Small intestine (tissue), 7 donors: ENCODE data around the gene LLGL2. TPM values are rescaled to one million over a fixed set of nuclear protein-coding genes. Genes with fewer than 3 reads are reported as not detected.

Experiments
- DNase-seq, 2 donors: peaks; one replicate each; pipeline versions ENCODE4 v3.0.0 to v3.0.0-alpha.2; 2013
- FAIRE-seq: peaks from 2 replicates; lab custom pipeline; 2012; peaks lifted over from hg19 to GRCh38; lab: Jason Lieb, UNC
- H3K27ac ChIP-seq, 3 donors: one replicate each; pipeline ENCODE4 v1.5.1; 2013; ENCODE audit warnings: low read length in 2 of 3, mild to moderate bottlenecking in 2 of 3, control low read depth in 1 of 3, inconsistent platforms in 1 of 3, low read depth in 1 of 3, moderate library complexity in 1 of 3
- H3K27me3 ChIP-seq, 3 donors: one replicate each; pipeline ENCODE4 v1.6.1; 2013; ENCODE audit warnings: low read length in 3 of 3, inconsistent platforms in 1 of 3; ENCODE audit not compliant: control insufficient read depth in 3 of 3, insufficient read depth in 3 of 3
- H3K36me3 ChIP-seq, 3 donors: one replicate each; pipeline ENCODE4 v1.6.1; 2013; ENCODE audit warnings: low read length in 3 of 3, inconsistent platforms in 1 of 3, low read depth in 1 of 3, mild to moderate bottlenecking in 1 of 3, moderate library complexity in 1 of 3; ENCODE audit not compliant: control insufficient read depth in 3 of 3, insufficient read depth in 2 of 3
- H3K4me1 ChIP-seq, 3 donors: one replicate each; pipeline ENCODE4 v1.6.1; 2013; ENCODE audit warnings: low read length in 2 of 3, inconsistent platforms in 1 of 3, low read depth in 1 of 3, mild to moderate bottlenecking in 1 of 3, moderate library complexity in 1 of 3; ENCODE audit not compliant: control insufficient read depth in 3 of 3, insufficient read depth in 2 of 3
- H3K4me3 ChIP-seq, 3 donors: one replicate each; pipeline ENCODE4 v1.5.1; 2013; ENCODE audit warnings: low read length in 3 of 3, control low read depth in 1 of 3, inconsistent platforms in 1 of 3, low read depth in 1 of 3, mild to moderate bottlenecking in 1 of 3, moderate library complexity in 1 of 3
- H3K9me3 ChIP-seq, 2 donors: one replicate each; pipeline ENCODE4 v1.6.1; 2013; ENCODE audit warnings: low read depth in 1 of 2, low read length in 1 of 2; ENCODE audit not compliant: control insufficient read depth in 2 of 2, insufficient read depth in 1 of 2
- WGBS, 3 donors: extraction: QIAGEN DNeasy Blood & Tissue Kit; methylation state at CpG; one replicate each; pipeline ENCODE4 v1.1.7; 2013; 5-methylcytosine and 5-hydroxymethylcytosine counted together
- polyA plus RNA-seq, 4 donors: library from polyadenylated mRNA; stranded (reverse) in 3 of 4; unstranded in 1 of 4; fragments of 200-250 nt in 3 of 4; fragments of 120-200 nt in 1 of 4; gene quantifications; one replicate each; pipeline versions ENCODE4 v1.2.1 to v1.2.3, GENCODE V29; 2013
- donor health status: healthy with polysubstance abuse.
- donor health status: control.
- donor health status: control.
- donor health status: Bipolar disorder and iron deficiency.
- donor health status: healthy.

Gene LLGL2
- polyA plus RNA-seq, 4 donors, result 140 to 365 (median 244) TPM

DNA sequence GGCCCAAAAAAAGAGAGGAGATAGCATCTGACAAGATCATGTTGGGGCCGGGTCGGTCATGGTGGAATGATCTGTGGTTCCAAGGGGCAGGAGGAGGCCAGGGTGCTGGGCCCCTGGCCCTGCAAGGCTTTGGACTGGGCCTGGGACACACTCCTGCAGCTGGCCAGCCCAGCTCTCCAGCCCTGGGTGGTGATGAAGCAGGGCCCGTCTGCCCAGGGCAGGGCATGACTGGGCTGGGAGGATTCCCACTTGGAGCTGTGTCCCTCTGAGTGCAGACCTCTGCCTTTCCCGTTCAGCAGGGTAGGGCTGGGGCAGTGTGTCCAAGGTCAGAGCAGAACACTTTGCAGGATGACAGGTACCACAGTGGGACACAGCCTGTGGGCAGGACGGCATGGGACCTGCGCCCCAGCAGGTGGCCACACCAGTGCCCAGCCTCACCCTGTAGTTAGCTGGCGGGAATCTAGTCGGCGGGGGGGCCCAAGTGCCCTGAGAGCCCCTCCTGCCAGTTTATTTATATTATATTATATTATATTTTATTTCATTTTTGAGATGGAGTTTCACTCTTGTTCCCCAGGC is 34.5 kb downstream of the LLGL2 start:
- DNase-seq (no peak), FAIRE-seq (no peak)
- Histone ChIP-seq H3K4me1 (peaks cover 0 to 35% (median 6%) of the 10 kb centered on the region in 3 donors), H3K27ac (no peak overlapping the region), H3K27me3 (no peaks in the 10 kb centered on the region), H3K9me3 (no peaks in the 10 kb centered on the region), H3K4me3 (no peak overlapping the region), H3K36me3 (peaks cover 0 to 89% (median 26%) of the 10 kb centered on the region in 3 donors)
- WGBS, 3 donors, result 79 to 86% (median 80%) methylated on average over 9 of the region's 9 CpGs

DNA sequence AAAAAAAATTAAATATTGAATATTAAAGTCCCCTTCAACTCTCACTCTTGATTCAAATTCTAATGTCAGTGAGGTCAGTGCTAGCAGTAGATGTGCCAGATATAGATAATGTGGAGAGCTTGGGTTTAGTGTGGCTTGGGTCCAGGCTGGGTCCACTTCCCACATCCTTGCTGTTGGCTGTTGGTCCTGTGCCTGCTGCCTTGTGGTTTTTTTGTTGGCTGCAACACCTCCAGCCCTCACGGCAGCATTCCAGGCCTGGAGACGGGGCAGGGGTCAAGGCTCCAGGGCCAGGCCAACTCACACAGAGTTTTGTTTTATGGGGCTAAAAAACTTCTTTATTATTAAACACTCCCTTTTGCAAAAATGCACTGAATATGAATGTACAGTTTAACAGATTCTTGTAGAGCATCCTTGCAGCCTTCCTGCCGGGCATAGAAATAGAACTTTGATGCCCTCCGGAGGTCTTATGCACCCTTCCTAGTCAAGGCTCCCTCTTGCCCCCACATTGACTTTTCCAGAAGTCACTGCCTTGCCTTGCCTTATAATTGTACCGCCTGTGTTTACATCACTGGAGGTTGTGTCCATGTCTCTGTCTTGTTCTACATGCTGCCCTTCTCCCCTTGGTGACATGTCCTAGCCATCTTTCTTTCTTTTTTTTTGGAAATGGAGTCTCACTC is 36.6 kb downstream of the LLGL2 start:
- H3K9me3 ChIP-seq, result no peaks in the 10 kb centered on the region
- no peak for DNase-seq
- no peak for FAIRE-seq
- H3K36me3 ChIP-seq, result peaks cover 0 to 94% (median 36%) of the 10 kb centered on the region in 3 donors
- peaks cover 0 to 16% (median 4%) of the 10 kb centered on the region in 3 donors for H3K4me1 ChIP-seq
- WGBS, 3 donors, result 81 to 88% (median 82%) methylated on average over 5 of the region's 5 CpGs
- no peaks in the 10 kb centered on the region for H3K27me3 ChIP-seq
- H3K4me3 ChIP-seq, result no peak overlapping the region
- H3K27ac ChIP-seq, result no peak overlapping the region

DNA sequence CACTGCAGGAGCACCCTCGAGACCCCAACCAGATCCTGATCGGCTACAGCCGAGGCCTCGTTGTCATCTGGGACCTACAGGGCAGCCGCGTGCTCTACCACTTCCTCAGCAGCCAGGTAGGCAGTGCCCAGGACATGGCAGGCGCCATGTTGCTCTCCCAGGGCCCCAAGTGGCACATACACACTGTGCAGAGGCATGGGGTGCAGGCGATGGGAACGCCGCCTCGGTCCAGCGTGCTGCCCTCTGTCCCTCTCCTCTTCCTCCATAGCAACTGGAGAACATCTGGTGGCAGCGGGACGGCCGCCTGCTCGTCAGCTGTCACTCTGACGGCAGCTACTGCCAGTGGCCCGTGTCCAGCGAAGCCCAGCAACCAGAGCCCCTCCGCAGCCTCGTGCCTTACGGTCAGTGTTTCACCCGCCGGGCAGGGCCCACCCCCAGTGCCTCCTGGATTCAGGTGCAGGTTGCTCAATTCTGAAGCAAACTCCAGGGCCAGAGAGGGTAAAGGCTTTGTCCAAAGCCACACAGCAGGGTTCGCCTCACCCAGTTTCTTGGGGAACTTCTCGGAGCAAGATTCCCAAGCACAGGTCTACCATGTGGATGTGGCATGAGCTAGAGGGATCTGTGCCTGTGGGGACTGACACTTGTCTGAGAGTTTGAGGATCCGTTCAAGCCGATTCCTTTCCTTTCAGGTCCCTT is 37.7 kb downstream of the LLGL2 start:
- H3K4me1 ChIP-seq, result peaks cover 0 to 4% (median under 1%) of the 10 kb centered on the region in 3 donors
- peaks cover 0 to 96% (median 36%) of the 10 kb centered on the region in 3 donors for H3K36me3 ChIP-seq
- DNase-seq (no peak), FAIRE-seq (no peak)
- H3K27ac ChIP-seq, result no peak overlapping the region
- no peak overlapping the region for H3K4me3 ChIP-seq
- 87 to 95% (median 94%) methylated on average over 25 to 28 of the region's 28 CpGs for WGBS, 3 donors
- H3K9me3 ChIP-seq, result no peaks in the 10 kb centered on the region
- no peaks in the 10 kb centered on the region for H3K27me3 ChIP-seq

DNA sequence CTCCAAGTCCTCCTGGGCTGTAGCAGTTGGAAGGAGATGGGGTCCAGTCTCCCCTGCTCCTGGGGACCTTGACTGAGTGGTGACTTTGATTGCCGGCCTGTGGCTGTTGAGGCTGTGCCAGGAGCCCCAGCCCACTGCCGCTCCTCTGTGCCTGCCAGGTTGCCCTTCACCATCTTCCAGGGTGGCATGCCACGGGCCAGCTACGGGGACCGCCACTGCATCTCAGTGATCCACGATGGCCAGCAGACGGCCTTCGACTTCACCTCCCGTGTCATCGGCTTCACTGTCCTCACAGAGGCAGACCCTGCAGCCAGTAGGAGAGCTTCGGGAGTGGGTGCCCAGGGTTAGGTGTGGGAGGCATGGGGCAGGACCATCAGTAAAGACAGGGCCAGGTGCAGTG is 38.7 kb downstream of the LLGL2 start:
- 94 to 95% (median 95%) methylated on average over 11 of the region's 11 CpGs for WGBS, 3 donors
- peaks cover 0 to 96% (median 44%) of the 10 kb centered on the region in 3 donors for H3K36me3 ChIP-seq

DNA sequence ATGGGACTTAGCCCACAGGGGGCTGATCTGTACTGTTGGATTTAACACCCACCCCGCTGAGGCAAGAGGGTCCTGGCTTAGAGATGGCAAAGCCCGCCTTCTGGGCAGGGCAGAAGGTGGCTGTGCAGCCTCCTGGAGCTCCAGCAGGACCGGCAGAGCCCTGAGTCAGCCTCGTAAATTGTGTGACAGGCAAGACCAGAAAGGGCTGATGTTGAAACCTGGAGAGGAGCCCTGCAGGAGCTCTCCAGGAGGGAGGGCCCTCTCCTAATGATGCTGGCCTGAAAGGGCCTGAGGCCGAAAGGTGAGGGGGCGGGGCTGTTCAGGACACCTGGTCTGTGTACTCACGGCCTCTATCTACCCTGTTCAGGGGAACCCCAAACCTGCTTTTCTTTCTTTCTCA is 39.6 kb downstream of the LLGL2 start:
- H3K4me1 ChIP-seq, result no peaks in the 10 kb centered on the region
- H3K27me3 ChIP-seq, result no peaks in the 10 kb centered on the region
- WGBS, 3 donors, result 71 to 90% (median 86%) methylated on average over 7 of the region's 7 CpGs
- no peak overlapping the region for H3K4me3 ChIP-seq
- peaks cover 0 to 96% (median 41%) of the 10 kb centered on the region in 3 donors for H3K36me3 ChIP-seq
- no peak for DNase-seq
- no peak for FAIRE-seq
- H3K27ac ChIP-seq, result no peak overlapping the region
- H3K9me3 ChIP-seq, result no peaks in the 10 kb centered on the region

More for the DNA sequence above, 38.7 kb downstream of the LLGL2 start:
- H3K4me1 ChIP-seq, result no peaks in the 10 kb centered on the region
- FAIRE-seq, result no peak
- DNase-seq, result no peak
- H3K9me3 ChIP-seq, result no peaks in the 10 kb centered on the region
- H3K4me3 ChIP-seq, result no peak overlapping the region
- H3K27ac ChIP-seq, result no peak overlapping the region
- no peaks in the 10 kb centered on the region for H3K27me3 ChIP-seq

GRCh38 chr17:75565618-75566017 is 40.1 kb downstream of the LLGL2 start:
- no peak for DNase-seq
- no peak for FAIRE-seq
- Histone ChIP-seq H3K27ac (no peak overlapping the region), H3K36me3 (peaks cover 0 to 96% (median 41%) of the 10 kb centered on the region in 3 donors), H3K4me1 (no peaks in the 10 kb centered on the region), H3K27me3 (no peaks in the 10 kb centered on the region), H3K4me3 (no peak overlapping the region), H3K9me3 (no peaks in the 10 kb centered on the region)
- whole genome bisulfite sequencing, 3 donors, result 88 to 97% (median 90%) methylated on average over 6 of the region's 6 CpGs

GRCh38 chr17:75566416-75566815 is 40.9 kb downstream of the LLGL2 start:
- Histone ChIP-seq H3K4me3 (no peak overlapping the region), H3K4me1 (no peaks in the 10 kb centered on the region), H3K9me3 (no peaks in the 10 kb centered on the region), H3K36me3 (peaks cover 0 to 97% (median 44%) of the 10 kb centered on the region in 3 donors), H3K27ac (no peak overlapping the region), H3K27me3 (no peaks in the 10 kb centered on the region)
- DNase-seq (no peak), FAIRE-seq (no peak)
- 67 to 80% (median 75%) methylated on average over 6 of the region's 6 CpGs for WGBS, 3 donors

DNA sequence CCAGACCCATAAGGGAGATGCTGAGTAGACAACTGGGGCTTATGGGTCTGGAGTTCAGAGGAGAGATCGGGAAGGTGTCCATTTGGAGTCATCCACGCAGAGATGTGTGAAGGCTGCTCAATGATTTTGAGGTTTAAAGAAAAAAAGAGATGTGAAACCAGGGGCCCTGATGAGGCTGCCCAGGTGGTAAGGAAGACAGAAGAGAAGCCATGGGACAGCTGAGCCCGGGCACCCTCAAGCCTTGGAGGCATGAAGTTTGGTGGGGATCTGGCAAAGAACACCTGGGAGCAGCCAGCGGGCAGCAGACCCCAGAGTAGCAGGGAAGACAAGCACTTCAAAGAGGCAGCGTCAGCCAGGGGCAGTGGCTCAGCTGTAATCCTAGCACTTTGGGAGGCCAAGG is 41.3 kb downstream of the LLGL2 start:
- Histone ChIP-seq H3K9me3 (no peaks in the 10 kb centered on the region), H3K36me3 (peaks cover 0 to 97% (median 46%) of the 10 kb centered on the region in 3 donors), H3K27ac (no peak overlapping the region), H3K4me1 (no peaks in the 10 kb centered on the region), H3K27me3 (no peaks in the 10 kb centered on the region), H3K4me3 (no peak overlapping the region)
- no peak for DNase-seq
- 84 to 95% (median 89%) methylated on average over 5 of the region's 5 CpGs for WGBS, 3 donors
- no peak for FAIRE-seq
